ENCODE measurements around the gene CTSZ.
A peak's percentile ranks its signal among the peaks of the same experiment; 100 is the strongest.
"Not testable (repeated sequence)": the region's sequence is repeated elsewhere in the genome, so short reads cannot be mapped to it uniquely, and the experiment has no call there.

CTSZ gene

DNA sequence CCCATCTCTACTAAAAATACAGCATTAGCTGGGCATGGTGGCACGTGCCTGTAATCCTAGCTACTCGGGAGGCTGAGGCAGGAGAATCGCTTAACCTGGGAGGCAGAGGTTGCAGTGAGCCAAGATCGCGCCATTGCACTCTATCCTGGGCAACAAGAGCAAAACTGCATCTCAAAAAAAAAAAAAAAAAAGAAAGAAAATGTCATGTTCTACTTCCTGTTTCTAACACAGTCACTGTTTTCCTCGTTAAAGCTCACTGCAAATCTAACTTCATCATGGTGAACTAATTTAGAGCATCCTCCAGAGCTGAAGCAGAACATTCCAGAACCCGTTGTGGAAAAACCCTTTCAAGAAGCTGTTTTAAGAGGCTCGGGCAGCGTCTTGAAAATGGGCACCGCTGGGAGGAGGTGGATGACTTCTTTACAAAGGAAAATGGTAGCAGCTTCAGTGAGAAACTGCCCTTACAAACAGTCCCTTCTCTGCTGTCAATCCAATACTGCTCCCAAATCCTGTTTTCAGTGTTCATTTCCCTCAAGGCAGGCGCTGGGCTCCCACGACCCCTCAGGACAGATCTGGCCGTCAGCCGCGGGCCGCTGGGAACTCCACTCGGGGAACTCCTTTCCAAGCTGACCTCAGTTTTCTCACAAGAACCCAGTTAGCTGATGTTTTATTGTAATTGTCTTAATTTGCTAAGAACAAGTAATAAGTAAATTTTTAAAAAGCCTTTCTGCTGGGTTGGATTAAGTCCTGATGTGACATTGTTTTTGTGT lies 12.5 kb downstream of the CTSZ start:
- DNase-seq = no peak

DNA sequence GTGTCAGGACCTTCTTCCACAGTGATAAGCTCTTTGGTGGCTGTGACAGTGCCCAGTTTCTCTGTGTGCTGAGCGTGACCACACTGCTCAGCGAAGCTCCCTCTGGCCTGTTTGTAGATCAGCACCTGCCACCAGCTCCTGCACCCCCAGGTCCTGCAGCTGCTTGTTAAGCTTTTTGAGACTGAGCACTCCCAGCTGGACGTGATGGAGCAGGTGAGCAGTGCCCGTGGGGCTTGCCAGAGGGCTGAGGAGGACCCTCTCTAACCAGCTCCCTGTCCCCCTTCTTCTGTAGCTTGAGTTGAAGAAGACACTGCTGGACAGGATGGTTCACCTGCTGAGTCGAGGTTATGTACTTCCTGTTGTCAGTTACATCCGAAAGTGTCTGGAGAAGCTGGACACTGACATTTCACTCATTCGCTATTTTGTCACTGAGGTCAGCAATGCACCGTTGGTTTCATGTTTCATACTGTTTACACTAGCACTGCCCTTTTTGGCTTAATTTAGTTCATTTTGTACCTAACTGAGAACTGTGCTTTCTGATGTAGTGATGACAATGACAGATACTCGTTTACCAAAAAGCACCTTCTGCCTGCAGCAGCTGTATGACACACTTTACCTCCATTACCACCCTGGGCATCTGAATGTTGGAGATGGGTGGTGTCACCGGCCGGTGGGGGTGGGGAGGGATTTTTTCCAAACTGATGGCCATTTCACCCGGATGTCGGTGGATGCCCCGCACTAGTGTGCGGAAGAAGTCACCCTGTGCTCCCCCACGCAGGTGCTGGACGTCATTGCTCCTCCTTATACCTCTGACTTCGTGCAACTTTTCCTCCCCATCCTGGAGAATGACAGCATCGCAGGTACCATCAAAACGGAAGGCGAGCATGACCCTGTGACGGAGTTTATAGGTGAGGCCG lies 13.5 kb downstream of the CTSZ start:
- no peak for DNase-seq

GRCh38 chr20:58992911-58993310 lies 14.1 kb downstream of the CTSZ start:
- no peak for DNase-seq

- DNase-seq = no peak
Measured at GRCh38 chr20:58991715-58992114, 15.3 kb downstream of the CTSZ start.

DNA sequence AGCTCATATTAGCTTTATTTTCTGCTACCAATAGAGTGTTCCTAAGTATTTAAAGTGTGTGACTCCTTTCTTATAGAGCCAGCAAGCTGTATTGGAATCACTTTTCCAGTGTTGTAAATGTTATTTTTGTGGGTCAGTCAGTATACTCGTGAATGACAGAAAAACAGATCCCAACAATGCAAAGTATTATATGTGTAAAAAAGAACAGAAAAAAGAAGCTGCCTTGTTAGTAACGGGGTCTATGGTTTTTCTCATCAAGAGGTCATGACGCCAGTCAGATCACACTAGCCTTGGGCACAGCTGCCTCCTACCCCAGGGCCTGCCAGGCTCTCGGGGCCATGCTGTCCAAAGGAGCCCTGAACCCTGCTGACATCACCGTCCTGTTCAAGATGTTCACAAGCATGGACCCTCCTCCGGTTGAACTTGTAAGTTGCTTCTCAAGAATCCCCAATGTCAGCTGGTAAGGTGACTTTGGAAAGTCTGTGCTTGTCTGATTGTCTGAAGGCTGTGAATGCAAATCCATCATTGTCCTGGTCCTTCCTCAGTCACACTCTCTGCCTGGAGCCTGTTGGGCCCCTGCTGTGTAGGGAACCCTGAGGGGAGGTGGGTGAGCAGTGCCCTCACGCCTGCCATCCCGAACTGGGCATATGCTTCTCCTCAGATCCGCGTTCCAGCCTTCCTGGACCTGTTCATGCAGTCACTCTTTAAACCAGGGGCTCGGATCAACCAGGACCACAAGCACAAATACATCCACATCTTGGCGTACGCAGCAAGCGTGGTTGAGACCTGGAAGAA lies 16.2 kb downstream of the CTSZ start:
- DNase-seq = no peak

DNA sequence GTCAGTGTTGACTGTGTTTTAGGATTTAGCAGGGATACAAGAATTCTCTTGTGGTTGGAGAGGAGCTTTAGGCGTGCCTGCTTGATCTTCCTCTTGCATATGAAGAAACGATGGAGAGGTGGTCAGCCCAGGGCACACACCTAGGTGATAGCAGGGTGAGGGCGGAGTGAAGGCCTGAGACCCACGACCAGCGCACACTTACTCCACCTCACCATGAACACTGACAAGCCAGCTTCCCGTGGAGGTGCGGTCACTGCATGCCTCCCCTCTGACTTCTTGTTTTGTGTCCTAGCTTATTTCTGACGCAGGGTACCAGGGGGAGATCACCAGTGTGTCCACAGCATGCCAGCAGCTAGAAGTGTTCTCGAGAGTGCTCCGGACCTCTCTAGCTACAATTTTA lies 17.9 kb downstream of the CTSZ start:
- DNase-seq = no peak

GRCh38 chr20:58988565-58988882 lies 18.5 kb downstream of the CTSZ start:
- DNase-seq = no peak

- DNase-seq = no peak
Measured at GRCh38 chr20:58987790-58988564, 19.1 kb downstream of the CTSZ start.

DNA sequence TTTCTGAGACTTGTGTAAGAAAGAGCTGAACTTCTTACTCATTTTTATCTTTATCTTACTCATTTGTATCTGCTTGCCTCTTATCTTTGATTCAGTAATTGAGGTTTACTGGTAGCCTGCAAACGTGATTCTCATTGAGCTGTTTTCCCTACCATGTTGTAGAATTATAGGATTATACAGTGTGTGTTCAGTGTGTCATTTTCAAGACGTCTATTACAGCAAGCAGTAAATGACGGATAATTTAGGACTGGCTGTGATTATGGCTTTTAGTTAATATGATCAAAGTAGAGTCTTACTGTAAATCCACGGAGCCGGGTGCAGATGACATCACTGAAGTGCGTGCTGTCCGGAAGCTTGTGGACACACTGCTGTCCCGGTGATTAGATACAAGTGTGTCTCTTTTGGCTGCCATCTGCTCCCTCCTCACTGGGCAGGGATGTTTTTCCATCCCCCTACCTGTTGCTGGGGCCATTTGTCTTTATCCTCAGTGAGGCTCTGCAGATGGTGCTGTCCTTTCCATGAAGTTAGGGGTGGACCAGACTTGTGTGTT lies 20.0 kb downstream of the CTSZ start:
- no peak for DNase-seq

- no peak for DNase-seq
Measured at GRCh38 chr20:58986286-58986967, 20.6 kb downstream of the CTSZ start.

- no peak for DNase-seq
Measured at GRCh38 chr20:58985656-58986055, 21.4 kb downstream of the CTSZ start.

DNA sequence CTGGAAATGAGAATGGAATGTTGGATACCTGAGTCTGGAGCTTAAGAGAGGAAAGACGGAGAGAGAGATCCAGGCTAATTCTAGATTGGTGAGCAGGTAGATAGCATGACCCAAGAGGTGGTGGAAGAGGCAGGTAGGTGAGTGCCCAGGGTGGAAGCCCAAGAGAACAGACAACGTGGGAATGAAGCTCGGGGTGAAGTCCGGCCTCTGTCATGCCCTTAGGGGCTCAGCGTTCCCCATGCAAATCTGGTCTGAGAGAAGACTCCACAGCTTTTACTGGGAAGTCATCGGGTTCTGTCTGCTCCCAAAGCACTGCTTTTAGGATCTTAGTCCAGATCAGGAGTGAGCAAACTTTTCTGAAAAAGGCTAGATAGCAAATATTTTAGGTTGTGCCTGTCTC lies 22.4 kb downstream of the CTSZ start:
- DNase-seq = no peak

DNA sequence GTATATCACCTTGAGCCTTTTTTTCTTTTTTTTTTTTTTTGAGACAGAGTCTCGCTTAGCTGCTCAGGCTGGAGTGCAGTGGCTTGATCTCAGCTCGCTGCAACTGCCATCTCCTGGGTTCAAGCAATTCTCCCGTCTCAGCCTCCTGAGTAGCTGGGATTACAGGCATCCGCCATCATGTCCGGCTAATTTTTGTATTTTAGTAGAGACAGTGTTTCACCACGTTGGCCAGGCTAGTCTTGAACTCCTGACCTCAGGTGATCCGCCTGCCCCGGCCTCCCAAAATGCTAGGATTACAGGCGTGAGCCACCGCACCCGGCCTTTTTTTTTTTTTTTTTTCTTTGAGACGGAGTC lies 24.0 kb downstream of the CTSZ start:
- DNase-seq = not testable (repeated sequence)

DNA sequence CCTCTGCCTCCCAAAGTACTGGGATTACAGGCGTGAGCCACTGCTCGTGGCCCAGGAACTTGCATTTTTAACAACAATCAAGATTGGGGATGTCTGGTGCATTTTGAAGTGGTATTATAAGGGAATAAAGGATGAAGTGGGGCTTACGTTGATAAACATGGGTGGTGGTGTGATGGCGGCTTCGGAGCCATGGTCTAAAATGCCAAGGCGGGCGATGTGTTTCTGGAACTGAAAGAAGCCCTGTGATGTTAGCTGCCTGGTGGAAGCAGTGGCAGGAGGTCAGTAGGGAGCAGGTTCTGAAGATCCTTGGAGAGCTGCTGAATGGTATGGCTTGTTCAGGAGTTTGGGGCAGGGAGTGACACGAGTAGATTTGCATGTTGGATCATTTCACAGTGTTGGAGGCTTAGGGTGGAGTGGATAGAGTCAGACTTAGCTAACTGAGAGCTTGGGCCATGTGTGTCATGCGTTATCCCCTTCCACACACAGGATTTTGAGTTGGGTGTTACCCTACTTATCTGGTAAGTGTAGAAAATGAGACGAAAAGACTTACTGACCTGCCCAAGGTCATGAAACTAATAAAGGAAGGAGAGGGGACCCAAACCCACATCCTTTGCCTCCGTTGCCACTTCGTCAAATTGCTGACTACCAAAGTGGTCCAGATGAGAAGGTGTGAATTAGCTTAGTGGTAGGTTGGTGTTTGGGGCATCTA lies 24.5 kb downstream of the CTSZ start:
- DNase-seq = no peak

GRCh38 chr20:58981628-58982364 lies 25.3 kb downstream of the CTSZ start:
- peak; percentile 20 for DNase-seq

DNA sequence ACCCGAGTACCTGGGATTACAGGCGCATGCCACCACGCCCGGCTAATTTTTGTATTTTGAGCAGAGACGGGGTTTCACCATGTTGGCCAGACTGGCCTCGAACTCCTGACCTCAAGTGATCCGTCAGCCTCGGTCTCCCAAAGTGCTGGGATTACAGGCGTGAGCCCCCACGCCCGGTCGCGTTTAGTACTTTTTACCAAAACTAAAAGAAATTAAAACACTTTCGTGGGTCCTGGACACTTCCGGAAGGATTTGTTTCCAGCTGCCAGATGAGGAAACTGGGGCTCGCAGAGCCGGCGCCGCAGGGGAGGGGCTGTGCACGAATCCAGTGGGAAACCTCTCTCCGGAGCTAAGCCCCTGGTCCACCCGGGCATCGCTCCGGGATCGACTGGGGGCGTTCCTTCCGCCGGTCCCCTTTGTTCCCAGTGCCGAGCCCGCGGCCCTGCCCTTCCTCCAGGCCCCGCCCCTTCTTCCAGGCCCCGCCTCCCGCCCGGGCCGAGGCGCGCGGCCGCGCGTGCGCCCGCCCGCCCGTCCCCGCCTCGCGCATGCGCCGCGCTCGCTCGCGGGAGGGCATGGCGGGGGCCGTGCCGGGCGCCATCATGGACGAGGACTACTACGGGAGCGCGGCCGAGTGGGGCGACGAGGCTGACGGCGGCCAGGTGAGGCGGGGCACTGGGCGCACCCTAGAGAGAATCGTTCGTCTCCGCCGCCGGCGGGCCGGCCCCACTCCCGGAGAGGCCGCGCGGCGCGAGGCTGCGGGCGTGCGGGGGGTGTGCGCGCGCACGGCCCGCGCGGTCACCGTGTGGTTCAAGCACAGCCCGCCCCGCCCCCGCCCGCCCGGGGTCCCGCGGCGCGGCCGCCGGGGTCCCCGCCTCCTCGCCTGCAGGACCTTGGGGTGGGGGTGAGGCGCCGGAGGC lies 26.1 kb downstream of the CTSZ start, which contains the start of gene NELFCD:
TSS of gene NELFCD (plus strand) at position 546 of the 917 bp plus-strand sequence. CDS start at position 600, 54 bp downstream.
- DNase-seq = peak; percentile 94

DNA sequence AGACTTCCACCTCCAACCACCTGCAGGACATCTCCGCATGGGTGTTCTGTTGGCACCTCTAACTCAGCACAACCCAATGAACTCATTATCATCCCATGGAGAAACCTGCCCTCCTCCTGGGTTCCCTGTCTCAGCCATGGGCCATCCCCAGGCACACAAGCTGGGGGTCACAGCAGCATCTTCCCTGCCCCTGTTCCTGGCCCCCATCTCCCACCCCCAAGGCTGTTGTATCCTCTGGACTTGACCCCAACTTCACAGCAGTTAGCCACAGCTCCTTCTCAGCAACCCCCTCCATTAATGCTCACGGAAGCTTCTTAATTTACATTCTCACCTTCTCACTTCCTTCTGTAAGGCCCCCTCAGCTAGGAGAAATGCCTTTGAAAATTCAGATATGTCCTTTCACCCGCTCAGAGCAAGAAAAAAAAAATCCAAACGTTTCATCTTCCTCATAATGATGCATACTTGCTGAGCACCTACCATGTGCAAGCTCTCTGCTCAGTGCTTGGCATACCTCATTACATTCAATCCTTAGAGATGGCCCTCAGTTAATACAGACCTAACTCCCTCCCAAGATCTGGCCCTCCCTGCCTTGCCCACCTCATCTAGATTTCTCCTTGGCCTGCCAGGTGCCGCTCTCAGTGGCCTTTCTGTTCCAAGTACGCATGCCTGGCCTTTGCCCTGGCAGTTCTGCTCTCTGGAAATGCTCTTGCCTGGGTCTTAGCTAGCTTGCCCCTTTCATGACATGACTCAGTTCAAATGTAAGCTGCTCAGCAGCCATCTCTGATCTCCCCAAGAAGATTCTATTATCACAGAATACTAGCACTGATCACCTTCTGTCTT lies 28.5 kb downstream of the CTSZ start:
- DNase-seq = no peak

GRCh38 chr20:58976061-58976730 lies 30.9 kb downstream of the CTSZ start:
- DNase-seq = no peak

All from NCI-H345 (cell line).